Stimulated activated CD8-positive, alpha-beta memory T cell treated with anti-CD3 and anti-CD28 coated beads, Interleukin-12 subunit alpha, Interleukin-12 subunit beta, amount 100 ng/mL, for 4 hours (primary cell): ENCODE results near the gene TPCN2.
"Not testable (repeated sequence)": the region's sequence is repeated elsewhere in the genome, so short reads cannot be mapped to it uniquely, and the experiment has no call there.

Experiments
- DNase-seq: peaks from one replicate; pipeline ENCODE4 v3.0.0-alpha.2; 2020; ENCODE audit warnings: low read depth

TPCN2 gene

GRCh38 chr11:69076129-69076791 lies 27.5 kb downstream of the TPCN2 start:
- DNase-seq, result no peak

GRCh38 chr11:69076977-69077376 lies 28.2 kb downstream of the TPCN2 start:
- not testable (repeated sequence) for DNase-seq

GRCh38 chr11:69078508-69078907 lies 29.8 kb downstream of the TPCN2 start:
- DNase-seq, result no peak

DNA sequence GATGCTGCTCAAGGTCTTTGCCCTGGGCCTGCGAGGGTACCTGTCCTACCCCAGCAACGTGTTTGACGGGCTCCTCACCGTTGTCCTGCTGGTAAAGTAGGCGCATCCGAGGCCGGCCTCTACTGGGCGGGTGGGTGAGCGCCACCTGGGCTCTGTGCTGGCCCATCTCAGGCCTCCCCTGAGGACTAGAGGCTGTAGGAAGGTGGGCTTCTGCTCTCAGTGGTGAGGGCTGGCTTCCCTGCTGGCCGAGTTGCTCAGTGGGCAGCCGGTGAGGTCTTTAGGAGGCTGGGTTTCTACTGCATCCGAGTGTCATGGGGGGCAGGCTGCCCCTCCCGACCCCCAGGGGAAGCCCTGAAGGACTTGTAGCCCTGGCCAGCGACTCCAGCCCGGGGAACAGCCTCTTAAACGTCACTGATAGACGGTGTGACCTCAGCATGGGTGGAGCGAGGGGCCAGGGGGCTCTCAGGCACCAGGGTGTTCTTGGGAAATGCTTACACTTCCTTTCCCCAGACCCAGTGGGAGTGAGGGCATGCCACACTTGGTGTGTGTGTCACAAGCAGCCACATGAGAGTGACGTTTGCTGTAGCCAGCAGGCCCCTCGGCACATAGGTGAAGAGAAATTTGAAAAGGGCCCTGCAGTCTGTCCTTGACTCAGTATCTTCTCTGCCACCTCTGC lies 30.3 kb downstream of the TPCN2 start:
- DNase-seq, result no peak

DNA sequence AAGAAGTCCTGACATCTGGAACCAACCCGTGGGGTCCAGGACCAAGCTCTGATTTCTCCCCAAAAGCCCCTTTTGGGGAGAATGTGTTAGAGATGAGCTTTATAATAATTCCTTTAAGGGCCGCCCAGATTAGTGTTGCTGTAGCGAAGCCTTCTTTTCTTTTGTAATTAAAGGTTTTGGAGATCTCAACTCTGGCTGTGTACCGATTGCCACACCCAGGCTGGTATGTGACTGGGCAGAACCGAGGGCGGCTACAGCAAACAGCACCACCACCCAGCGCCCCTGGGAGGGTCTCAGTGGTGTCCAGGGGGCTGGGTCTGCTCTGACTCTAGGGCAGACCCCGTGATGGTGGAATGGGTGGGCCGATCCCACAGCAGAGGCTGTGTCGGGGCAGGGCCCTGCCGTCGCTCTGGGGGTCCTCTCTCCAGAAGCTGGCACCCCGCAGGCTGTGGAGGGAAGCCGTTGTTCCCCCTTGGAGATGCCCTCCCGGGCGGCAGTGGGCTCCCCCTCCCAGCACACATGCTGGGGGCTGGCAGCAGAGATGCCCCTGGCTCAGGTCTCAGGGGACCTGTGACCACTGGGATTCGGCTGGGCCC lies 31.0 kb downstream of the TPCN2 start:
- DNase-seq, result no peak

DNA sequence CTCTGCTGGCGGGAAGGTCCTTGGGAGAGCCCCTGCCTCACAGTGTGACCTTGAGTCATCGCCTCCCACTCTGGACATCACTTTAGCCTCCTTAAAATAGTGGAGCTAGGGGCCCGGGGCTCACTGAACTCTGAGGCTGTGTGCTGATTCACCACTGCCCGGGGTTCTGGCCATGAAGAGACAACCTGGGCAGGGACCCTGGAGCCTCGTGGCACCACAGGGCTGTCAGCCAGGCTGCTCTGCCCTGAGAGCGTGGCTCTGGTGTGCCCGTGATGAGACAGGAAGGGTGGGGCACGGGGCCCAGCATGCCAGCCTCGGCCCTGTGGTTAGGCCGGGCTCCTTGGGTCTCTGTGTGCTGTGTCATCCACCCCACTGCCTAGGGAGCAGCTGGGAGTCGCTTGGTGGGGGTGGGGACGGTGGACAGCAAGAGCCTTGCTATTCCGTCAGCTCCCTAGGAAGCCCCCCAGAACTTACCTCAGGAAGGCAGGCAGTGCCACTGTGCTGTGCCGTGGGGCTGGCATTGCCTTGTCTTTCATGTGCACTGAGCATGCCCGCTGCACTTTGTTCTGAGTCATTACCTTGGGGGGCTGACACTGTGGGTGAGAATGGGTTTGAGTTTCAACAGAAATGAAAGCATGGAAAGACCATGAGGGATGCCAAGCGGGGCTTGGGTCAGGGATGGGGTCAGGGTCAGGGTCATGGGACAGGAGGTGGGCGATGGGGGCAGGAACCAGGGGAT lies 31.7 kb downstream of the TPCN2 start:
- DNase-seq, result no peak

DNA sequence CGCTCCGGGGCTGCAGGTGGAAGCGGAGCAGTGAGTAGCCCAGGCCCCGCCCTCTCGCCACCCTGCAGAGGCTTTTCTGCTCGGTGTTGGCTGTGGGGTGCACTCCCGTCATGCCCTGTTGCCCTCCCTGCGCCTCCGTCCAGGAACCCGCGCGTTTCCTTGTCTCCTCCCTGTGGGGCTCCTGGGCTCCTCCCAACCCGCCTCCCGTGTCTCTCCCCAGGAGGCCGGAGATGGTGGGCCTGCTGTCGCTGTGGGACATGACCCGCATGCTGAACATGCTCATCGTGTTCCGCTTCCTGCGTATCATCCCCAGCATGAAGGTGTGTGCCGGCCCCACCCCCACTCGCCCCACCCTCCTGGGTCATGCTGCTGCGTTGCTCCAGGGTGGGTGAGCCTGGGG lies 32.4 kb downstream of the TPCN2 start:
- no peak for DNase-seq

- DNase-seq, result no peak
These were observed 35.0 kb downstream of the TPCN2 start for GRCh38 chr11:69083531-69084247.

DNA sequence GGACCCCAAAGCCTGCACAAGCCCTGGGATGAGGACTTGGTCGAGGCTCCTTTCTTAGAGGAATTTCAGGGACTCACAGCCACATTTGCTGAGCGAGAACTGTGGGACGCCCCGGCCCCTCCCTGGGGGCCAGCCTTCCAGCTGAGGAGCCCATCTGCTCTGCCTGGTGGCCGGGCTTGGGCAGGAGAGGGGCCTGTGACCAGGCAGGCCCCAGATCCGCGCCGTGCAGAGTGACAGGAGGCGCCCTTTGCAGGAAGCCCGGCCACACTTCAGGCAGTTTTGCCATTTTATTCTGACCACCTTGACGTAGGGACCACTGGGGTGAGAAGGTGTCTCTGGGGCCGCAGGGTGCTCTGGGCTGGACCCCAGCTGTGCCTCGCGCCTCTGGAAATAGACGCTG lies 35.6 kb downstream of the TPCN2 start:
- no peak for DNase-seq

DNA sequence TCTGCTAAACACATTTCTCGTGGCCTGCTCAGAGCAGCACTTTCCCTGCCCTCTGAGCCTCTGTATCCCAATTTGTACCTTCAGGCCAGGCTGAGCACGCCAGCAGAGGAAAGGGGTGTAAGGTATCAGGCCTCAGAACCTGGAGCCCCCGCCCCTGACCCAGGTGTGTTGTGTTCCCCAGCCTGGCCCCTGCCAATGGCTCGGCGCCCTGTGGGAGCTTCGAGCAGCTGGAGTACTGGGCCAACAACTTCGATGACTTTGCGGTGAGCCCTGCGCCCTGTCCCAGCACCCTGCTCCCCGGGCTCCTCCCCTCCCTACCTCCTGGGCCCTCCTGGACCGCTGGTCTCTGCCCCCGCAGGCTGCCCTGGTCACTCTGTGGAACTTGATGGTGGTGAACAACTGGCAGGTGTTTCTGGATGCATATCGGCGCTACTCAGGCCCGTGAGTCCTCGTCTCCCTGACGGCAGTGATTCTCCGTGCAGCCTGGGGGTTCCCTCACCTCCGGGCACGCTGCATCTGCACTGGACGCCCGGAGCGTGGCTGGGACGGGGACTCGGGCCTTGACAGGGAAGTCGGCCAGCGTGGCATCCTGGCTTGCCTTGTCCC lies 36.9 kb downstream of the TPCN2 start:
- no peak for DNase-seq

DNA sequence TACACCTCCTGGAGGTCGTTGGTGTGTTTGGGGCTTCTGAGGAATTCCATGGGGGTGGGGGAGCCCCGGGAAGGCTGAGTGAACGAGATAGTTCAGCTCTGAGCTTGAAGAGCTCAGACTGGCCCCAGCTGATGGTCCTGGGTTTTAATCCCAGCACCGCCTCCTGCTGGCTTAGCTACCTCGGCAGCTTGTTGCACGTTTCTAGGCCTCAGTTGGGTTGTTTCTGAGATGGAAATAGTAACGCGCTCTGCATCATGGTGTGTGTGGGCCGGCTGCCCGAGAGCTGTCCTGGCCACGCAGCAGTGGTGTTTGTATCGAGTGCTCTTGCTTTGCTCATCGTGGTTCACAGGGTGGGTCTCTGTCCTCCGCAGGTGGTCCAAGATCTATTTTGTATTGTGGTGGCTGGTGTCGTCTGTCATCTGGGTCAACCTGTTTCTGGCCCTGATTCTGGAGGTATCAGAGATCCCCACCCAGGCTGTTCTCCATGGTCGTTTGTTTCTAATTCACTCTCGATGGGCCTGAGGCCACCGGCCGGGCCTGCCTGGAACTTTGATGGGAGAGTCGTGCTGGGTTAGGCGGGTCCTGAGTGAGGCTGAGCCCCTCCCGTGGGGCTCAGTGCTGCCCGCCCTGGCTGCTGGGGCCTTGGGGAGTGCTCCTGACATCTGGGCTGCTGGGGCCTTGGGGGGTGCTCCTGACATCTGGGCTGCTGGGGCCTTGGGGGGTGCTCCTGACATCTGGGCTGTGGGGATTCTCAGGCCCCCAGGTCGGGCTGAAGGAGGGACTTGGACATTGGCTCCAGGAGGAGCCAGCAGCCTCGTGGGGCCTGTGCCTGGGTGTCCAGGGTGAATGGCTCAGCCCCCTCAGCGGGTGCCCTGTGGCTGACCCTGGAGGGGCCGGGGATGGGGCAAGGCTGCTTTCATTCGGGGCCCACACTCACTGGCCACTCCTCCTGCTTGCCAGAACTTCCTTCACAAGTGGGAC lies 37.7 kb downstream of the TPCN2 start:
- DNase-seq, result no peak

DNA sequence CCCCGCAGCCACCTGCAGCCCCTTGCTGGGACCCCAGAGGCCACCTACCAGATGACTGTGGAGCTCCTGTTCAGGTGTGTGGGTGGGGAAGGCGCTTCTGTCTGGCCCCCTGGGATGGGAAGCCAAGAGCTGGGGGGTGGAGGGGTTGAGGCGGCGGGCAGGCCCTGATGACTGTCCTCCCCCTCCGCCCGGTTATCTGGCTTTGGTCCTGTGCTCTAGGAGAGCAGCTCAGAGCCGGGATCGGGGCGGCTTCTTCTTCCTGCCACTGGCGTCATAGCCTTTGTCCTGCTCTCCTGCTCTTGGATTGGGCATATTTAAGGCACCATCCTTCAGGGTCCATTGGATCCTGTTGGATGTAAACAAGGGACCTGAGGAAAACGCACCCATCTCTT lies 38.4 kb downstream of the TPCN2 start:
- DNase-seq, result no peak

DNA sequence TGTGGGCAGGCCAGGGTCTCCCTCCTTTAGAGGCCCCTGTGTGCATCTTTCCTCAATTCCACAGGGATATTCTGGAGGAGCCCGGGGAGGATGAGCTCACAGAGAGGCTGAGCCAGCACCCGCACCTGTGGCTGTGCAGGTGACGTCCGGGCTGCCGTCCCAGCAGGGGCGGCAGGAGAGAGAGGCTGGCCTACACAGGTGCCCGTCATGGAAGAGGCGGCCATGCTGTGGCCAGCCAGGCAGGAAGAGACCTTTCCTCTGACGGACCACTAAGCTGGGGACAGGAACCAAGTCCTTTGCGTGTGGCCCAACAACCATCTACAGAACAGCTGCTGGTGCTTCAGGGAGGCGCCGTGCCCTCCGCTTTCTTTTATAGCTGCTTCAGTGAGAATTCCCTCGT lies 39.1 kb downstream of the TPCN2 start:
- DNase-seq, result no peak

- DNase-seq, result no peak
These were observed 40.0 kb downstream of the TPCN2 start for GRCh38 chr11:69088676-69089146.

- DNase-seq, result no peak
These were observed 40.5 kb downstream of the TPCN2 start for GRCh38 chr11:69089258-69089657.

DNA sequence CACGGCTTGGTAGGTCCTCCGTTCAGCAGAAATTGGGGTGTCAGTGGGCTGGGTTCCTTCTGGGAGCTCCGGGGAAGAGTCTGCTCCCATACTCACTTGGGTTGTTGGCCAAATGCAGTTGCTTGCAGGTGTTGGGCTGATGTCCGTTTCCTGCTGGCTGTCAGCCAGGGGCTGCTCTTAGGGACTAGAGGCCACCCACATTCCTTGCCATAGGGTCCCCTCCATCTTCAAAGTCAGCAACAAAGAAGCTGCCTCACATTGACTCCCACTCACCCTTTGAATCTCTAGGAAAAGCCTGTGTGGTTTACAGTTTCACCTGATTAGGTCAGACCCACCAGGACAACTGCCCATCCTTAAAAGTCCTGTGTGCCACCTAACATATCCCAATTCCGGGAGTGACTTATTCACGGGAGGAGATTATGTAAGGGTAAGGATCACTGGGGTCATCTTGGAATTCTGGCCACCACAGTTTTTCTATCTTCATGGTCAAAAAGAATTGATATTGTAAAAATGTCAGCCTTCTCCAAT lies 43.0 kb downstream of the TPCN2 start:
- DNase-seq, result no peak

- no peak for DNase-seq
These were observed 43.5 kb downstream of the TPCN2 start for GRCh38 chr11:69092263-69092662.

GRCh38 chr11:69093106-69093505 lies 44.4 kb downstream of the TPCN2 start:
- DNase-seq, result no peak

GRCh38 chr11:69094111-69094914 lies 45.6 kb downstream of the TPCN2 start:
- no peak for DNase-seq
